ENCODE results near the gene TMEM229B.
A peak's percentile ranks its signal among the peaks of the same experiment; 100 is the strongest.

The TMEM229B gene

DNA sequence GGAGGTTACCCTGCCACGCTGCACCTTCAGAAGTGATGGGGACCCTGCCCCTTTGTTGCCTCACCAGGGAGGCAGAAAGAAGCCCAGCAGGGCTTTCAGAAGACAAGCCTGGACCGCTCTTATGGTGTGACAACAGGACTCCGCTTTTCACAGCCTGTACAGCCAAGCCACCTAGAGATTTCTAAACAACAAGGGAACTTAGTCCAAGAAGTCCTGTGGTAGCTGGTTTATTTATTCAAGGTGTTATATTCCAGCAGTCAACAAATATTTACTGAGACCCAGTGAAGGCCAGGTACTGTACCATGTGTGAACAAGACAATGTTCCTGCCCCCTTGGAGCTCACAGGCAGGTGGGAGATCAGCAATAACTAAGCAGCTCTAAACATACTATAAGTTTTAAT is 4.0 kb upstream of the TMEM229B start:
- in situ Hi-C loops (cut with HindIII; ENCODE audit: low pct_unique_long_range_greater_than_20kb, low sequenced_read_pairs) = no loop called here
- peak in 1 of 2 experiments; percentile 78 for DNase-seq (ENCODE audit: low read depth in 1 of 2, low spot score in 1 of 2)
- no peak for TF ChIP-seq JUND (IDR thresholded peaks at IDR 0.05; ENCODE audit: low read depth)

DNA sequence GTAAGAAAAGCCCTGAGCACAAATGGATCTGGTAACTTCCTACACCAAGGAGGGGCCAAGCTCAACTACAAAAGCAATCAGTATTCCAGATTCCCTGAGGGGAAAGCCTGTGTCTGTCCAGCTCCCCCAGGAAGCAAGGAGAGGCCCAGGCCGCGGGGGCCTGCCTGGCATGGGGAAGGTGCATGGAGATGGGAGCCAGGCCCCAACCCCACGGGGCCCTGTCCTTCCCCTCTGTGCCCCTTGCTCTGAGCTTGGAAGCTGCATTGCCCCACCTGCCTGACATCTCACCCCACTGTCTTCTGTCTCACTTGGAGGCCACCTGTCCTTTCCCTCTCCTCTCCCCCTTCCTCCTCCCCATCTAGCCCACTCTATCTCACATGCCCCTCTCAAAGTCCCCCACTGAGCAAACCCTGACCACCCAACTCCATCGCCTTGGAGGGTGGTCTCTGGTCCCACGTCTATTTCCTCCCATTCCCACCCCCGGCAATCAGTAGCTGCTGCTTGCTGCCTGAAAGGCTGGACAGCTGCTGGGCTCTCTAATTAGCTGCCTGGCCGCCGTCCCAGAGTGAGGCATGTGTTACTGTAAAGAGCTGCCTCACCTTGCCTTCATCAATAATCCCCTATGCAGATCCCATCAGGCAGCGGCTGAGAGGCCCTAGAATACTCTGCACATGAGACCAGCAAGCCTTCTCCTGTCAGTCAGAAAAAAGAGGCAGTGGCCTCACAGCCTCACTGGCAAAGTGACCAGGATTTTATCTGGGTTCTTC is 3.4 kb upstream of the TMEM229B start:
- in situ Hi-C loops (cut with HindIII; ENCODE audit: low pct_unique_long_range_greater_than_20kb, low sequenced_read_pairs) = no loop called here
- TF ChIP-seq JUND (IDR thresholded peaks at IDR 0.05; ENCODE audit: low read depth) = no peak
- peak in 1 of 2 experiments; percentile 78 for DNase-seq (ENCODE audit: low read depth in 1 of 2, low spot score in 1 of 2)

DNA sequence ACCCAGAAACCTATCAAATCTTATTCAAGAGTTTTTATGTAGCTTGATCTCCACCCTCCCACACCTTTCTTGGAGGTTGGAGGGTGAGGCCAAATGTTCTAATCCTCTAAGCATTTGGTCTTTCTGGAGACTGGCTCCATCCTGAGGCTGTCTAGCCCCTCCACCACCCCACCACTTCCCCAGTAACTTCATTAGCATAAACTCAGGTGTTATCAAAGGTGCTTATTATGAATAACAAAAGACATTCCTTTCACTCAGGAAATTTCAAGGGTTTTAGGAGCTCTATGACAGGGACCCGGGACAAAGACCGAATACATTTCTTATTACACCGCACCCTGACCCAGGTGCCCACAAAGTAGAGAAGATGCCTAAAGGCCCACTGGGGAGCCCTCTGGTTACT is 2.8 kb upstream of the TMEM229B start:
- no peak for DNase-seq (ENCODE audit: low read depth in 1 of 2, low spot score in 1 of 2)
- no peak for TF ChIP-seq JUND (IDR thresholded peaks at IDR 0.05; ENCODE audit: low read depth)
- in situ Hi-C loops (cut with HindIII; ENCODE audit: low pct_unique_long_range_greater_than_20kb, low sequenced_read_pairs) = no loop called here

DNA sequence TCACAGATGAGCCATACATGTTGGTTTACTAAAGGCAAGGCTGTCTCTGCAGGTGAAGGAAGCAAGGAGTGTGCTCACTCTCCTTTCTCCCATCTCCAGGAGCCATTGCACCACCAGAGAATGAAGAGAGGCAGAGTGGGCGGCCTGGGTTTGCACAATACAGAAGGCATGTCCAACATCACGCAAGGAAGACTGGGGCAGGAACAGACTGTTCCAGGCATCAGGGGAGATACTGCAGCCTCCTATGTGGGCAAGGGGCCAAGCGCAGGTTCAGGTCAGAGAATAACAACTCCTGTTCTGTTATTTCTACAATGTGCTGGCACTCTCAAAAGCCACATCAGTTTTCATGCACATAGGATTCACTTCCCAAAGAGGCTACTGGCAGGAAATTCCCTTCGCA is 1.7 kb upstream of the TMEM229B start:
- in situ Hi-C loops (cut with HindIII; ENCODE audit: low pct_unique_long_range_greater_than_20kb, low sequenced_read_pairs) = no loop called here
- no peak for TF ChIP-seq JUND (IDR thresholded peaks at IDR 0.05; ENCODE audit: low read depth)
- DNase-seq (ENCODE audit: low read depth in 1 of 2, low spot score in 1 of 2) = no peak

DNA sequence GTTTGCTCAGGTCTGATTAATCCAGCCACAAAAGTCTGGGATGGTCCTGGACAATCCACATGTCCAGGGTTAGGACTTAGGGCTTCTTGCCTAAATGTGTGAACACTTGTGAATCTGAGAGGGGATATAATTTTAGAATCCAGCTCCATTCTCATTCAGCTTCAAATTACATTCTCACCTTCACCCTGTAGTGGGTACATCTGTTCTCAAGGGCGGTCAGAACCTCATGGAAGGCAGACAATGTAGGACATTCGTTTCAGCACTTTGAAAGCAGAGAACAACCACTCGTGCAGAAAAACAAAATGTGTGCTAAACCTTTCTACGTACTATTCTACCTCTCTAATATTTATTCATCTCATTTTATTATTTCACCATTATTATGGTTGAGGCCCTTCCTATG is 1.2 kb downstream of the TMEM229B start:
- no peak for TF ChIP-seq JUND (IDR thresholded peaks at IDR 0.05; ENCODE audit: low read depth)
- in situ Hi-C loops (cut with HindIII; ENCODE audit: low pct_unique_long_range_greater_than_20kb, low sequenced_read_pairs) = no loop called here
- no peak for DNase-seq (ENCODE audit: low read depth in 1 of 2, low spot score in 1 of 2)

DNA sequence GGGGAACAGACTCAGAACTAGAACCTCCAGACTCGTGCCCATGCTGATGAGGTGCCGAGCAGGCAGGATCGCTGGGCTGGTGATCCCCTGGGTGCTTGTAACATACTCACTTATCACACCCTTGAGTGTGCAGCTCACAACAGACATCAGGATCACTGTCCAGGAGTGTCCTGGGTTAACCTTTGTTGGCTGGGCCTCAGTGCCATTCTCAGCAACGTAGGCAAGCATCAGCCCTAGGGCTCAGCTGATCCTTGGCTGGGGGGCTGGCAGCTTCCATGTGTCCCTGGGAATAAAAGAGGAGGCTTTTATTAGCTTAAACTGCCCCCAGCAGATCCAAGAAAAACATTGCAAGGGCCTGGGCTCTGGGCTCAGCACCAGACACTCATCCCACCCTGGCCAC is 1.6 kb downstream of the TMEM229B start:
- in situ Hi-C loops (cut with HindIII; ENCODE audit: low pct_unique_long_range_greater_than_20kb, low sequenced_read_pairs) = no loop called here
- no peak for DNase-seq (ENCODE audit: low read depth in 1 of 2, low spot score in 1 of 2)
- no peak for TF ChIP-seq JUND (IDR thresholded peaks at IDR 0.05; ENCODE audit: low read depth)

DNA sequence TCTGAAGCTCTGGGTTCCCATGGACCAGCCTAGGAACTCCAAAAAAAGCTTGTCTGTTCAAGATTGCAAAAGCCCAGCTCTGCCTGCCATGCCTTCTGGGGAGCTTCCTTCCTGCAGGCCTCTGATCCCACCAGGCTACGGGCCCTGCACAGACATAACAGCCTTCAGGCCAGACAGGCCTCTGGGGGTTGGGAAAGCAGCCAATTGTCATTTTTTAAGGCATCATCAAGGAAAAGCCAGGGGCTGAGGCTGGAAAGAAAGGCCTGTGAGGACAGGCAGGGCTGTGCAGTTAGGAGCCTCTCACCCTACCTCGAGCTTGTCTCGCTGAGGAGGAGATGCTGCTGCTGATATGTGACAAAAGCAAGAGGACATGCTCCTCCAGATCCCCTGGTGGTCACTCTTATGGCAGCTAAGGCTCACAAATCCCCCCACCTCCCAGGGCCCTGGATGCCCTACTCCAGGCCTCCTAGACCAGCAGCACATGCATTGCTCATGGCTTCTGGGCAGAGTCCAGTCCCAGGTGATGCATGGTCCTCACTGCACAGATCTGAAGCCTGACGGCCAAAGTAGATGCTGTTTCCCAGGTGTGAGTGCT is 2.9 kb downstream of the TMEM229B start:
- no peak for DNase-seq (ENCODE audit: low read depth in 1 of 2, low spot score in 1 of 2)
- TF ChIP-seq JUND (IDR thresholded peaks at IDR 0.05; ENCODE audit: low read depth) = no peak
- in situ Hi-C loops (cut with HindIII; ENCODE audit: low pct_unique_long_range_greater_than_20kb, low sequenced_read_pairs) = no loop called here

DNA sequence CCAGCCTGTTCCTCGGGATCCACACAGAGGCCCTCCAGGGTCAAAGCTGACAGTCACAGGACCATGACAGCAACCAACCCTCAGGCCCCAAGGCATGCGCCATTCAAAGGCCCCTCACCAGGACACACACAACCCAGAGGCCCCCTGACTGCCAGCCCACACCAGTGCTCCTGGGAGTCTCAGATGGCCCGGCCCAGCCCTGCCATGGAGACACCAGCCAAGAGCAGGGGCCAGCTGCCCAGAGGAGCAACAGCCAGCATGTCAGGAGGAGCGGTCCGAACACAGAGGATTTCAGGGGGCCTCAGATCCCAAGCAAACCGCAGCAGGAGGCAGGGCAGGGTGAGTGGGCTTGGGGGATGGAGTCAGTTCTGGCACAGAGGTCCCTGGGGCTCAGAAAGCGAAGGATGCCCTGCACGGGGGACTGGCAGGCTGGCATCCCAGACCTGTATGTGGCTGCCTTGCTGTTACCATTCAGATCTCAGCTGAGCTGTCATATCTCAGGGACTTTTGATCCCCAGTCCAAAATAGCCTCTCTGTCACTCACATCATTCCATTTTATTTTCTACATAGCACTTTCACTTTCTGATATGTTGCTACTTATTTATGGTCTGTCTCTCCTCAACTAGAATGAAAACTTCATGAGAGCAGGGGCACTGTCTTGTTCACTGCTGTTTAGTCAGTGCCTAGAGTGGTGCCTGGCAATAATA is 4.8 kb downstream of the TMEM229B start:
- in situ Hi-C loops (cut with HindIII; ENCODE audit: low pct_unique_long_range_greater_than_20kb, low sequenced_read_pairs) = no loop called here
- TF ChIP-seq JUND (IDR thresholded peaks at IDR 0.05; ENCODE audit: low read depth) = no peak

DNA sequence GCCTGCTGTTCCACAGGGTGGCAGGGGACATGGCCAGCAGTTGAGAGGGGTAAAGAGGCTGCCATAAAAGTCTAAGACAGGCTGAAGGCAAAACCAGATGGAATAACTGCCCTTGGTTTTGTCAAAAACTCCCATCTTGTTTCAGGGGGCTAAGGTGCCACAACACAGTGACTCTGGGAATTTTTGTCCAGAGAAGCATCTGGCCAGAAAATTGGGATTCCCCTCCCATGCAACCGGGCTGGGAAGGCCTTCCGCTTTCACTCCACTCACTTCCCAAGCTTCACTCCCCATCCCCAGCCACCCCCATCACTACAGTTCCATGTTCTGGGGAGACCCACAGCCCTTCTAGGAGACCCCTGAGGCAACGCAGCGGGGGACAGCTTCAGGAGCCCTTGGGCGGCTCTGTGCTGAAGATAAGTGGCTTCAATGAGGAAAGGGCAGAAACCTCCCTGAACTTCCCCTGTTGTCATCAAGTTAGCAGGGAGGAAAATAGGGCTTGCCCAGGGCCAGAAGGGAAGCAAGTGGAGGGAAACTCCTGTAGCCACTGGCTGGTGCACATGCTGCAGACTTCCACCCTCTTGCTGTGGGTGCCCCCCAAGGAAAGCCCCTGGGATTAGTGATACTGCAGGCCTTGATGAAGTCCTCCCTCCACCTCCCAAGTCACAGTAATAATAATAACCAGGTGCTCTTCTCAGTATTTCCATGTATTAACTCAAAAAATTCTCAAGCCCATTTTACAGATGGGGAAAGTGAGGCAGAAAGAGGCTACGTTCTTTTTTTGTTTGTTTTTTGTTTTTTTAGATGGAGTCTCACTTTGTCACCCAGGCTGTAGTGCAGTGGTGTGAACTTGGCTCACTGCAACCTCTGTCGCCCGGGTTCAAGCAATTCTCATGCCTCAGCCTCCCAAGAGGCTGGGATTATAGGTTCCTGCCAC is 6.0 kb downstream of the TMEM229B start:
- in situ Hi-C loops (cut with HindIII; ENCODE audit: low pct_unique_long_range_greater_than_20kb, low sequenced_read_pairs) = no loop called here
- DNase-seq (ENCODE audit: low read depth in 1 of 2, low spot score in 1 of 2) = no peak
- no peak for TF ChIP-seq JUND (IDR thresholded peaks at IDR 0.05; ENCODE audit: low read depth)

More for the DNA sequence above, 4.8 kb downstream of the TMEM229B start:
- DNase-seq (ENCODE audit: low read depth in 1 of 2, low spot score in 1 of 2) = no peak

DNA sequence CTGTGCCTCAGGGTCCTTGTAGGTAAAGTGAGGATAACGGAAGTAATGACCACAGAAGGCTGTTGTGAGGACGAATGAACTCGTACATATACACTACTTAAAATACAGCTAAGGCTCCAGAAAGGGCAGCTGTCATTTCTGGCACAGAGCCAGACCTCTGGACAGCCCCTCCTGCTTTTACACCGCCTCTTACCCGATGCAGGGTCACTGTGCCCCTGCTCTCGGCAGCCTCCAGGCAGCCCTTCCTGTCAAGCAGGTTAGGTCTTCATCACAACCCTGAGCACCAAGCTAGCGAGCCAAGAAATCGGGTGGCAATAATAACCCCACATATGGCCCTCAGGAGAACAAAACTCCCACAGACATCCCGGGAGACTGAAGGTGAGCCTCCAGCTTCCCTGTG is 8.5 kb downstream of the TMEM229B start:
- TF ChIP-seq JUND (IDR thresholded peaks at IDR 0.05; ENCODE audit: low read depth) = no peak; the same call in 1 of the 2 replicates
- in situ Hi-C loops (cut with HindIII; ENCODE audit: low pct_unique_long_range_greater_than_20kb, low sequenced_read_pairs) = no loop called here
- peak; percentile 42 to 98 for DNase-seq (ENCODE audit: low read depth in 1 of 2, low spot score in 1 of 2)

DNA sequence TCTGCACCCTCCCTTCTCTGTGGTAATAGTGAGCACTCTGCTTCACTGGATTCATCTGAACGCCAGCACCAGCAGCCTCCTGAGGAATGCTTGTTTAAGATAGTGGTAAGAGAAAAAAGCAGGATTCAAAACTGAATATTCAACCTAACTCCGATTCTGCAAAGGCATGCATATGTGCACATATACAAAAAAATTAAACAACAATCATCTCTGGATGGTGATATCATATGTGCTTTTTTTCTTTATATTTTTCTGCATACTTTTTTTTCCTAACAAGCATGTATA is 9.8 kb downstream of the TMEM229B start:
- TF ChIP-seq JUND (IDR thresholded peaks at IDR 0.05; ENCODE audit: low read depth) = no peak

More for the DNA sequence above, 9.8 kb downstream of the TMEM229B start:
- no peak for DNase-seq (ENCODE audit: low read depth in 1 of 2, low spot score in 1 of 2)
- in situ Hi-C loops (cut with HindIII; ENCODE audit: low pct_unique_long_range_greater_than_20kb, low sequenced_read_pairs) = no loop called here
